ENCODE measurements around the gene QRFP. TPM values are rescaled to one million over a fixed set of nuclear protein-coding genes. Genes with fewer than 3 reads are reported as not detected.

Gene QRFP
- total RNA-seq, 2 donors from 2014 or later: not detected

- DNase-seq (peak; percentile 85), ATAC-seq (peak; percentile 51 to 59)
- intact Hi-C loops (cut with DNase I): loop anchor here in 1 of 2 donors (5.0 kb wide), 1 partner anchor 134 kb away; no protein-coding TSS in a partner anchor
These were observed 49.9 kb downstream of the QRFP start for GRCh38 chr9:130846487-130847305.

- ATAC-seq: peak; percentile 12 to 34
- DNase-seq: no peak
- intact Hi-C loops (cut with DNase I): loop anchor here in 1 of 2 donors (5.0 kb wide), 1 partner anchor 134 kb away; no protein-coding TSS in a partner anchor
These were observed 50.6 kb downstream of the QRFP start for GRCh38 chr9:130845901-130846481.

- DNase-seq (peak; percentile 53), ATAC-seq (no peak)
- intact Hi-C loops (cut with DNase I): loop anchor here in 1 of 2 donors (5.0 kb wide), 1 partner anchor 133 kb away; no protein-coding TSS in a partner anchor
These were observed 51.4 kb downstream of the QRFP start for GRCh38 chr9:130845254-130845653.

GRCh38 chr9:130844044-130844451, 52.6 kb downstream of the QRFP start:
- no peak for DNase-seq
- intact Hi-C loops (cut with DNase I): no loop called here
- ATAC-seq: no peak

- DNase-seq (no peak), ATAC-seq (no peak)
- intact Hi-C loops (cut with DNase I): no loop called here
These were observed 53.3 kb downstream of the QRFP start for GRCh38 chr9:130843049-130843908.

Other genes starting within 250 kb of the QRFP start
- gene PRDM12, start 232.2 kb downstream of the QRFP start, total RNA-seq: not detected
- gene EXOSC2, start 203.0 kb downstream of the QRFP start, total RNA-seq: 10 to 100 TPM; 14.3 to 15.4 TPM
- gene ABL1, start 61.6 kb downstream of the QRFP start, total RNA-seq: 10 to 100 TPM; 40.8 to 55.4 TPM
- 1 to 10 TPM; 1.0 to 2.2 TPM for gene FIBCD1, start 42.4 kb upstream of the QRFP start, total RNA-seq
- 1 to 10 TPM in 1 of 2 donors, under 1 TPM in 1; 0.29 to 1.1 TPM for gene LAMC3, start 112.4 kb upstream of the QRFP start, total RNA-seq
- gene AIF1L, start 199.7 kb upstream of the QRFP start, total RNA-seq: 10 to 100 TPM; 22.0 to 31.1 TPM
- gene NUP214, start 228.8 kb upstream of the QRFP start, total RNA-seq: 10 to 100 TPM; 29.0 to 30.8 TPM

Measured in left cardiac atrium (tissue), 4 donors.